HG02588 (cell line): ENCODE data around the gene CRABP1.

Experiments
- ATAC-seq: cut with Tn5 transposase; IDR thresholded peaks from one replicate; pipeline ENCODE4 v1.9.1; 2021; ENCODE audit warnings: mild to moderate bottlenecking, moderate library complexity; ENCODE audit not compliant: unreplicated experiment

CRABP1 gene

DNA sequence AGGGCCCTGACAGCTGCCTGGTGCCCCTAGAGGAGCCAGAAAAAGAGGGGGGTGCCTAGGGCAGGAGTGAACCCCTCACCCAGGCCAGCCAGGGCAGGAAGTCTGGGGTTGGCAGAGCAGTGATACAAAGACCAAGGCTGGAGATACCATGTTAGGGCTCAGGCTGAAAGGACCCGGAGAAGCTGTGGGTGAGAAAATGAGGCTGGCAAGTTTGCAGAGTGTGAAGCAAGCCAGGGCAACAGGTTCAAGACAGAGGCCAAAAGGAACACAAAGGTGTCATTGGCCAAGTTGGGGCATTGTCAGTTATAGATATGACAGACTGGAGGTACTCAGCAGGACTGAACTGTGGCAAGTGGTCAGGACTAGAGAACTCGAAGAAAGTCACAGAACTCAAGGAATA, 57.2 kb downstream of the CRABP1 start:
- ATAC-seq: no peak
